Forelimb muscle (tissue), 1 donor: ENCODE data around the gene TTC34. TPM values are rescaled to one million over a fixed set of nuclear protein-coding genes. Genes with fewer than 3 reads are reported as not detected.

ENCODE experiments used
- DNase-seq: peaks from one replicate; pipeline ENCODE4 v3.0.0-alpha.2; 2013; ENCODE audit warnings: low read depth
- polyA plus RNA-seq: library from polyadenylated mRNA; unstranded; fragments of 120-200 nt; gene quantifications from one replicate; pipeline ENCODE4 v1.2.1, GENCODE V29; 2013; ENCODE audit not compliant: insufficient read length

The TTC34 gene
- polyA plus RNA-seq, 1 donor, result 0.32 TPM

GRCh38 chr1:2829846-2830615, 28.5 kb upstream of the TTC34 start:
- DNase-seq, result no peak

- no peak for DNase-seq
Measured at GRCh38 chr1:2828586-2829250, 27.2 kb upstream of the TTC34 start.

GRCh38 chr1:2826736-2827292, 25.3 kb upstream of the TTC34 start:
- DNase-seq, result no peak

GRCh38 chr1:2826316-2826715, 24.8 kb upstream of the TTC34 start:
- no peak for DNase-seq

- no peak for DNase-seq
Measured at GRCh38 chr1:2825487-2826189, 24.1 kb upstream of the TTC34 start.

GRCh38 chr1:2824999-2825398, 23.5 kb upstream of the TTC34 start:
- DNase-seq, result no peak

- DNase-seq, result no peak
Measured at GRCh38 chr1:2823921-2824610, 22.6 kb upstream of the TTC34 start.

GRCh38 chr1:2822621-2823145, 21.2 kb upstream of the TTC34 start:
- DNase-seq, result no peak

GRCh38 chr1:2821966-2822620, 20.6 kb upstream of the TTC34 start:
- peak; percentile 6 for DNase-seq

- no peak for DNase-seq
Measured at GRCh38 chr1:2821373-2821955, 20.0 kb upstream of the TTC34 start.

GRCh38 chr1:2820731-2821372, 19.4 kb upstream of the TTC34 start:
- DNase-seq, result no peak

- no peak for DNase-seq
Measured at GRCh38 chr1:2819831-2820730, 18.6 kb upstream of the TTC34 start.

- DNase-seq, result no peak
Measured at GRCh38 chr1:2819429-2819828, 17.9 kb upstream of the TTC34 start.

GRCh38 chr1:2817784-2818564, 16.5 kb upstream of the TTC34 start:
- DNase-seq, result no peak

GRCh38 chr1:2816786-2817185, 15.3 kb upstream of the TTC34 start:
- DNase-seq, result no peak

GRCh38 chr1:2815551-2815950, 14.1 kb upstream of the TTC34 start:
- DNase-seq, result no peak

- DNase-seq, result no peak
Measured at GRCh38 chr1:2814511-2815075, 13.1 kb upstream of the TTC34 start.
